HG03521 (cell line): Measurements from ENCODE around the gene IGSF3.

Source experiments
- ATAC-seq: cut with Tn5 transposase; IDR thresholded peaks from one replicate; pipeline ENCODE4 v1.9.1; 2021; ENCODE audit warnings: mild to moderate bottlenecking, moderate library complexity; ENCODE audit not compliant: unreplicated experiment

IGSF3 gene

GRCh38 chr1:116686723-116687352, 19.3 kb upstream of the IGSF3 start:
- ATAC-seq: no peak

GRCh38 chr1:116686175-116686574, 18.6 kb upstream of the IGSF3 start:
- ATAC-seq: no peak

GRCh38 chr1:116684575-116684974, 17.0 kb upstream of the IGSF3 start:
- ATAC-seq: no peak

- no peak for ATAC-seq
These were observed 15.2 kb upstream of the IGSF3 start for GRCh38 chr1:116682641-116683221.

GRCh38 chr1:116681343-116681899, 13.9 kb upstream of the IGSF3 start:
- no peak for ATAC-seq

- no peak for ATAC-seq
These were observed 13.2 kb upstream of the IGSF3 start for GRCh38 chr1:116680752-116681151.

GRCh38 chr1:116679828-116680628, 12.5 kb upstream of the IGSF3 start:
- no peak for ATAC-seq

- no peak for ATAC-seq
These were observed 11.7 kb upstream of the IGSF3 start for GRCh38 chr1:116679091-116679827.

- ATAC-seq: no peak
These were observed 11.2 kb upstream of the IGSF3 start for GRCh38 chr1:116678732-116679090.

GRCh38 chr1:116677474-116678062, 10.0 kb upstream of the IGSF3 start:
- ATAC-seq: no peak

- no peak for ATAC-seq
These were observed 8.8 kb upstream of the IGSF3 start for GRCh38 chr1:116676291-116676690.

- no peak for ATAC-seq
These were observed 7.2 kb upstream of the IGSF3 start for GRCh38 chr1:116674751-116675150.

- no peak for ATAC-seq
These were observed 6.5 kb upstream of the IGSF3 start for GRCh38 chr1:116674011-116674531.

GRCh38 chr1:116671912-116672311, 4.4 kb upstream of the IGSF3 start:
- no peak for ATAC-seq

GRCh38 chr1:116671072-116671760, 3.7 kb upstream of the IGSF3 start:
- no peak for ATAC-seq

- ATAC-seq: no peak
These were observed 744 bp upstream of the IGSF3 start for GRCh38 chr1:116668277-116668676.

GRCh38 chr1:116667078-116667574, 407 bp downstream of the IGSF3 start:
- no peak for ATAC-seq

GRCh38 chr1:116666187-116667077, 1.1 kb downstream of the IGSF3 start:
- ATAC-seq: no peak

GRCh38 chr1:116664978-116665371, 2.6 kb downstream of the IGSF3 start:
- no peak for ATAC-seq
